Pons (tissue), 1 donor: ENCODE data around the gene ARHGEF28.

Experiments
- DNase-seq: peaks from one replicate; pipeline ENCODE4 v3.0.0-alpha.2; 2016; ENCODE audit warnings: low spot score

The ARHGEF28 gene

DNA sequence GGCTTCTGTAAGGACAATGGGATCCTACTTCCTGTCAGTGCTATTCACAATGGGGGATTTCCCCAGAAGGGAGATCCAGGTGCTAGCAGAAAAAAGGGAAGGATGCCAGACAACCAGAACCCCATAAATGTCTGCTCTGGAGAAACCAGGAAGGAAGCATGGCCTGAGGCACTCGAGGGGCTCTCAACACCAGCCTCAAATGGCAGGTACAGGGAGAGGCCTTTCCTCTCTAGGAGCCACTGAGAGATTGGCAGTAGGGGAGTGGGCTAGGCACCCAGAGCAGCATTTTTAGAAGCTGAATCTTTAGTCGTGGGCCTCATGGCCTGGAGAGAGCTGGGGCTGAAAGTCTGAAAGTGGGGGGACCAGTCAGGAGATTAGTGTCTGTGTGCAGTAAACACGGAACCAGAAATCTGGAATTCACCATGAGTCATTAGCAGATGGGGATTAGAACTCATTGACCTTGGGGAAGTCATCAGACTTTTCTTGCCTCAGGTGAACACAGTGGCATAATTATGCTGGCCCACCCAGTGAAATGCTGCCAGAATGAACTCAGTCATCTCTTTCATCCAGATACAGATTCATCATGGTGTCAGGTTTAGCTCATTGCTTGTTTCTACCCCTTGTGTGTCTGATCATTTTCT, 28.3 kb downstream of the ARHGEF28 start:
- DNase-seq: no peak

DNA sequence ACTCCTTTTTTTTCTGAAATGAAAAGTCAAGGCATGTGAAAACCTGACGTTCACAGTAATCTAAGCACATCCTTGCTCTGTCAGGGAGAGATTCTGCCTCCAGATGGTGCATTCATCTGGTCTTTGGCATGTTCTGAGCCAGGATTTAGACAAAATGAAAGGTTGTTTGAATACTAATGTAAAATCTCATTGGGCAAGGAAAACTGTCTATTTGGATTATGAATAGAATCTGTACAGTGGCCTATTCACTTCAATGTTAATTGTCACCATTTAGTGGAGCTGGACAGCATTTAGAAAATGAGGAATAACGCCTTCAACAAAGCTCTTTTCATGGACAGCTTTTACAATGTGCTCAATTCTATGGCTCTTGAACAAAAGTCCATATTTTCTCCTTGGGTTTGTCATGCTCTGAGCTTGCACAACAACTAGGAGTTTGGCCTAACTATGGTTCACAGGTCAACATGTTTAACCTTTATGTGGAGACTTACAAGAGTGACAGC, 28.9 kb downstream of the ARHGEF28 start:
- peak; percentile 97 for DNase-seq

DNA sequence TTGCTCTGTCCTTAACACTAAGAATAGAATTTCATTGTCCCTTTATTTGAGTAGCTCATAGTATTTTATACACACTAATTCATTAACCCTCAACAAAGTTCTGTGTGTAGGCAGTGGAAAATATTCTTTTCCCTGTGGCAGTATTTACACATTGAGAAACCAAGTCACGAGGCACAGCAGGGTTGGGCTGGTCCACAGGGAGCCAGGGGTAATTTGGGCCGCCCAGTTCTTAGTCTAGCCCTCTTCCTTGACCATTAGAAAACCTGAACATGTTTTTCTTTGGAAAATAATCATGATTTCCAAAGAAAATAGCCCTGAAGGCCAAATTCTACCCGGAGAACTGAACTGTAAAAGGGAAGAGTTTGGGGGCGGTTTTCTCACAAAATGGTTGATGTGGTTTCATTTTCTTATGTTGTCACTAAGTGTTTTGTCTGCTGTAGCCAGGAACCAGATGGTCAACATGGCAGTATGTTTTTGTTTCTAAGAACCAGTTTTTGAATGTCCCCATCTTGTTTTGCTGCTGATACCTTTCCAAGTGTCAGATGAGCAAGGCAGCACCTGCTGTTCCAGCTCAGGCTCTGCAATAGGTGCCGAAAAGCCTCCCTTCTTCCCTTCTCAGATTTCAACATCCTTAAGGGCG, 29.6 kb downstream of the ARHGEF28 start:
- DNase-seq: no peak

DNA sequence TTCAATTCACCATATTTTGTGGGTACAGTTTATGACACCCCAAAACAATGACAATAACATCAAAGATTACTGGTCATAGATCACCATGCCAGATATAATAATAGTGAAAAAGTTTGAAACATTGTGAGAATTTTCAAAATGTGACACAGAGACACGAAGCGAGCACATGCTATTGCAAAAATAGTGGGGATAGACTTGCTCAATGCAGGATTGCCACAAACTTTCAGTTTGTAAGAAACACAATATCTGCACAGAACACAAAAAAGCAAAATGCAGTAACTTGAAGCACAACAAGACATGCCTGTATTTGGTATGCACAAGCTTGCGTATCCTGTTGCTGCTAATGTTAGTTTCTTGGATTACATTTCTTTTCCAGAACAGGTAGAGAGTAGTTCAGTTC, 35.8 kb downstream of the ARHGEF28 start:
- no peak for DNase-seq

DNA sequence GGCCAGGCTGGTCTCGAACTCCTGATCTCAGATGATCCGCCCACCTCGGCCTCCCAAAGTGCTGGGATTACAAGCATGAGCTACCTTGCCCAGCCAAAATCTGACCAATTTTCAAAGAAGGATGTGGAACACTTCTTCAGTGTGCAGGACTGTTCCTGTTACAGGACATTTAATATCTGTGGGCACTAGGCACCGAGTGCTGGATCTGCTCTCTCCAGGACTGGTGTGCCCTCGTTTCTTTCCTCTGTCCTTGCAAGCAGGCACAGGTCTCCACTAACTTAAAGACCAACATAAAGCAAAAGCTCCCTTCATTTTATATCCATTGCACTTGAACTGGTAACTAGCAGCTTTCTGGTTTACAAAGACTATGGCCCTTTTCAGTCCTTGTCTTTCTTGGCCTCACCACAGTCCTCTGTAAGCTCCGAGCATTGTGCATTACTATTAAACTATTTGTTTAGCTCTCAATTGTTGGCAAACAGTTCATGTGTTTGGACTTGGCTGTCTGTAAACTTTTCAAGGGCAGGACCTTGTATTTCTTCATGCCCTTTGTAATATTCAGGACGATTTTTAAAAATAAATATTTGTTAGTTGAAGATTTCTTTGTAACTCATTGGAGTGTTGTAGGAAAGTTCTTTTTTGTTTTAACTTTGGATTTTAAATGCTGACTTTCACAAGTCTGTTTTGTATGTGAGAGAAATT, 37.3 kb downstream of the ARHGEF28 start:
- DNase-seq: no peak

DNA sequence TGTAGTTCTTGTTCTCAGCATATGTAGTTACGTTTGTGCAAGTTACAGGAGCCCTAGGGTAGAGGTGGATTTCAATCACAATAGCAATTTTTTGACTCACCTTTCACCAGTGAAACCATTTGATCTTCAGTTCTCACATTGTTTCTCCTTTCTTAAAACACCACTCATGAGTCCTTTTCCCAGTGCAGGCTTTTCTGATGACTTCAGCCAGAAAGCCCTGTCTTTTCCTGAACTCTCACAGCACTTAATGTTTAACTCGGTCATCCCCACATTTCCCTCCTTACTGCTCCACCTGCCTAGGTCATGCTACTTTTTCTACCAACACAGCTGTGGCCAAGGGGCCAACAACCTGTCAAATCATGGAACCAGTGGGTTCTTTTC, 37.9 kb downstream of the ARHGEF28 start:
- no peak for DNase-seq

DNA sequence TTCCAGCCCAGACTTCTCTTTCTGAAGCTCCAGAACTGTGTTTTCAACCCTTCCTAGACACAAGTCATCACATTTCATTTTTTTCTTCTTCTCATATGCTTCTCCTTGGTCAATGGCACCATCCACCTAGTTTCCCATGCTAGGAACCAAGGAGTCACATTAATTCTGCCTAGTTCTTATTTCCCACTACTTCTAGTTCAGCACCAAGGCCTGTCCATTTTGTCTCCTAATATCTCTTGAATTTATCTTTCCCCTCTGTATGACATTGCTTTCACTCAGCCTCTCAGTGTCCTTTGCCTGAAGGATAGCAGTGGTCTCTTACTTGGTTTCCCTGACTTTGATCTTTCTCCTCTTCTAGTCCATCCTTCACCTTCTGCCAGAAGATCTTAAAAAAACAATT, 38.8 kb downstream of the ARHGEF28 start:
- DNase-seq: no peak

DNA sequence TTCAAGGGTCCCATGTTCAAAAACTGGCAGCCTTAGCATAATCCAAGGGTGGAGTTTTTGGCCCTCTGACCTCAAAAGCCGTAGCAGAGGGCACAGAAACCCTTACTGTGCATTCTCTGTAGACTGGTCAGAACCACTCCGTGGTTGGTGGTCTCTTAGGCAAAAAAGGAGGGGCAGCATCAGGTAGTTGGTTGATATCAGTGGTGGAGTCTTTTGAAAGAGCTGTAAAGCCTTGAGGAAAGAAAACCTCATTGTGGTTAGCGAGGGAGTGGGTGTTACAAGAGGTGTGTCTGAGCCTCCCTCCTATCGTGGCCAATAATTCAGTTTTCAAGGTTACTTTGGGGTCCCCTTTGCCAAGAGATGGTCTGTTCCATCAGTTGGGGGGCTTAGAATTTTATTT, 40.9 kb downstream of the ARHGEF28 start:
- no peak for DNase-seq

DNA sequence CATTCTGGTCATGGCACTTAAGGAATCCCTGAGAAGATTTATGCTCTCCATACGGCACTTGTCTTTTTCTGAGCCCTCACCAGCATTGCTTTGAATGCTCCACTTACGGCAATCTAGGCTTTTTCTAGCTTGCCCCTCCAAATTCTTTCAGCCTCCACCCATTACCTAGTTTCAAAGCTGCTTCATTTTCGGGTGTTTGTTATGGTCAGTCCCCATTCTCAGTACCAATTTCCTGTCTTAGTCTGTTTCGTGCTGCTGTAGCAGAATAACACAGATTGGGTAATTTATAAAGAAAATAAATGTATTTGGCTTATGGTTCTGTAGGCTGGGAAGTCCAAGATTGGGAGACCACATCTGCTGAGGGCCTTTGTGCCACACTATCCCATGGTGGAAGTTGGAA, 42.0 kb downstream of the ARHGEF28 start:
- no peak for DNase-seq

DNA sequence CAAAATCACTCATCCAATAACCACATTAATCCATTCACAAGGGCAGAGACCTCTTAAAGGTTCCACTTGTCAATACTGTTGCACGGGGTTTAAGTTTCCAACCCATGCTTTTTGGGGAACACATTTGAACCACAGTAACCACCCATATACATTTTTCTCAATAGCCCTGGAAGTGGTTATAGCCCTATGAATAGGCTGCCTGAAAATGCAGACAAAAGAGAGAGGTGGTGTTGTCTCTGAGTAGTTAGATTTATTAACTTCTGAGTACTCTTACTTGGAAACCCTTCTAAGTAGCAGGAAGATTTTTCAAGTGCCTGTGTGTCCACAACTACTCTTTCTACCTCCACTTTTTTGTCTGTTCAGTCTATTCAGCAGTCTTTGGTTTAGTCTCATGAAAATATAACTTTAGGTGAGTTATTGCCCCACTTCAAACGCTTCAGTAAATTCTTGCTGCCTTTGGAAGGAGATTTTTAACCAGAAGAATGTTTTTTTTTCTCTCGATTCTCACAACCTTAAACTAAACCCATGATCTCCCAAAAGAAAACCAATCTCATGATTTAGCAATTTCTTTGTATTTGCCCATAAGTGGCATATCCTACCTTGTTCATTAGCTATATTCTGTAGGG, 42.6 kb downstream of the ARHGEF28 start:
- no peak for DNase-seq

DNA sequence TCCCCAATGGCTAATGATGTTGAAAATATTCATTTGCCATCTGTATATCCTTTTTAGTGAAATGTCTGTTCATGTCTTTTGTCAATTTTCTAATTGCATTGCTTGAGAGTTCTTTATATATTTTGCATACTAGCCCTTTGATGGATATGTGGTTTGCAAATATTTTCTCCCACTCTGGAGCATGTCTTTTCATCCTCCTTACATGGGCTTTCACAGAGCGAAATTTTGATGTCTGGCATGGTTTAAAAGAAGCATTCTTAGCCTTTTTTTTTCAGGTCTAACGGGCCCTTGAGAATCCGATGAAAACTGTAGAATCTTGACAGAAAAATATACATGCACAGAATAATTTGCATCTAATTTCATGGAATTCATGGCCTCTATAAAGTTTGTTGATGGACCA, 44.7 kb downstream of the ARHGEF28 start:
- DNase-seq: no peak

DNA sequence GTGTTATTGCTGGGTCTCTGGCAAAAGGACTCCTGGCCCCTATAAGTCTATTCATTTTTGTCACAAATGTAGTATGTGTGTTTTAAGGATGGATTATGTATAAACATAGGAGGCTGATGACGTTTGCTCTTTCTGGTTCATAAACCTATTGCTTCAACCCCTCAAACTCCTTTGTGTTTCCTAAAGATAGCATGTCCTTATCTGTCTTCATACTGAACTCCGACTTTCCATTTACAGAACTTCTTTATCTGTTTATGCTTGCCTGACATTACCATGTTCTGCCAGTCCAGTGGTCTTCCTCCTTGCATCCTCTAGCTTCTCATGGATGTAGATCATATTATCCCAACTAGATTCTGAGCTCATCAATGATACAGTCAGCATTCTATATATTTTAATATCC, 46.1 kb downstream of the ARHGEF28 start:
- no peak for DNase-seq

DNA sequence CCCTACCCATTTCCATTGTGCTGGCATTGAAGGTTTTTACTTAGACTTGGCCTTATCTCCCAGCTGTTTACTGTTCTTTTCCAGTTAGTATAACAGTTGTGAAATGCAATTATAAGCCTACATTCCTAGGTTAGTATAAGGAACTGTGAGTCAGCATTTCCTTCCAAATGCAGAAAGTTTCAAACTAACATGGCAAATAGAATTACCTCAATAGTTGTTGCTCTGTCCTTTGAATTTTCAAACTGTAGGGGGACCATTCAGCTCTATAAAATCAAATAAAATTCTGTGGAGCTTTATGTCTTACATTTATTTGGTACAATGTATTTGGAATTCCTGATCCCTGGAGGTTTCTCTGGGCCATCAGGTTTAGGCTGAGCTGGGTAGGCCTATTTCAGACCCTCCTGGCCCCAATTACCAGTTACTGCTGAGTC, 47.2 kb downstream of the ARHGEF28 start:
- DNase-seq: no peak

DNA sequence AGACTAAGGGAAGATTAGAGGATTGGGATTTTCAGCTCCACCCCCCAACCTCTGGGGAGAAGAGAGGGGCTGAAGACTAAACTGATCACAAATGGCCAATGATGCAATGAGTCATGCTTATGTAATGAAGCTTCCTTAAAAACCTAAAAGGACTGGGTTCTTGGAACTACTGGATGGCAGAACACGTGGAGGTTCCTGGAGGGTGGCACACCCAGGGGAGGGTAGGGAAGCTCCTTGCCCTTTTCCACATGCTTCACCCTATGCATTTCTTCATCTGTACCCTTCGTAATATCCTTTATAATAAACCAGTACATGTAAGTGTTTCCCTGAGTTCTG, 48.6 kb downstream of the ARHGEF28 start:
- DNase-seq: no peak

DNA sequence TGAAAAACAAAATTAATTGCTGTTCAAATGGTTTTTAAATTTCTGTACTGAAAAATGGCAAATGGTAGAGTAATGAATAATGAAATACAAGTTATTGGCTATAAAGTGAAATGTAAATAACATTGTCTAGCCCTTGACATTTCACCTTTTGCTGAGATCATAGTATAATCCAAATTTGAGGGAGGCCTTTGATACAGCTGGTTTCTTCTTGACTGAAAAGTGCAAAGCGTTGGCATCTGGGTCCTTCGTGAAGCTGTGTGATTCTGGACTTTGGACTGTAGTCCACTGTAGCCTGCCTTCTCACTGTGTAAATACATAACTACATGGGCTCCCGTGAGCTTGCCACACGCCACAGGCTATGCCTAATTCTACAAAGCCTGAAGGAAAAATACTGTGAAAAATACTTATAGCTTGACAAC, 52.3 kb downstream of the ARHGEF28 start:
- DNase-seq: no peak

DNA sequence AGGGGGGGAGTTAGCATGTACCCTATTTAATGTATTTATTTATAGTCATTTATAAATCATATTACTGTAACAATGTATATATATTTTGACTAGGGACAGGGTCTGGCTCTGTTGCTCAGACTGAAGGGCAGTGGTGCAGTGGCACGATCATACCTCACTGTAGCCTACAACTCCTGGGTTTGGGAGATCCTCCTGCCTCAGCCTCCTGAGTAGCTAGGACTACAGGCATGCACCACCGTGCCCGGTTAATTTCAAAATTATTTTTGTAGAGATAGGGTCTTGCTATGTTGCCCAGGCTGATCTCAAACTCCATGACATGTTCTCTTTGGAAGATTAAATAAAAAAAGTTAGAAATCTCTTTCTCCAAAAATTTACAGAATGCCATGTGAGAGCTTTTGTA, 52.8 kb downstream of the ARHGEF28 start:
- DNase-seq: no peak

DNA sequence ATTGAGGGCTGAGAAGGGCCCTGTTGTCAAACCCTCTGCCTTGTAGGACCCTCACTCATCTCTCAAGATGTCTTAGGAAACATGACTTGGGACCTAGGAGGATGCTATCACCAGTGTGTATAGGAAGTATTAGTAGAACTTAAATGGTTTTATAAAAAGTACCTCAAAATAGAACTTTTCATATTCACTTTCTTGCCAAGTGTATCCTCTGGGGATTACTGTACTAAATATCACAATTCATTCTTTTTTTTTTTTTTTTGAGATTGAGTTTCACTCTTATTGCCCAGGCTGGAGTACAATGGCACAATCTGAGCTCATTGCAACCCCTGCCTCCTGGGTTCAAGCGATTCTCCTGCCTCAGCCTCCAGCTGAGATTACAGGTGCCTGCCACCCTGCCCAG, 56.2 kb downstream of the ARHGEF28 start:
- DNase-seq: no peak

DNA sequence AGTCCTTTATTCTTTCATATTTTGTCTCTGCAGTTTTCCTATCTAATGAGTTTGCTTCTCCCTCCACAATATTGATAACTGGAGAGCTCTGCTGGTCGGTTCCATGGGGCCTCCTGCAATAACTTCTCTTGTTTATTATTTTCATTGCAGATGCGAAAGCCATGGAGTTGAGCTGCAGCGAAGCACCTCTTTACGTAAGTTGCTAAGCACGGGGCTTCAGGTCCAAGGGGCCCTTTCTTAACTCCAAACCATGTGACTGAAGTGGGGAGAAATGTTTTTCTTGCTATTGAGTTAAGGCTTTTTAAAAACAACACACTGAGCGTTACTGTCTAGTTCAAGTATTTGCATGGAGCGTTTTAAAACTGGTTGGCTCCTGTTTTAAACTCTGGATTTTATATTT, 58.7 kb downstream of the ARHGEF28 start:
- no peak for DNase-seq

DNA sequence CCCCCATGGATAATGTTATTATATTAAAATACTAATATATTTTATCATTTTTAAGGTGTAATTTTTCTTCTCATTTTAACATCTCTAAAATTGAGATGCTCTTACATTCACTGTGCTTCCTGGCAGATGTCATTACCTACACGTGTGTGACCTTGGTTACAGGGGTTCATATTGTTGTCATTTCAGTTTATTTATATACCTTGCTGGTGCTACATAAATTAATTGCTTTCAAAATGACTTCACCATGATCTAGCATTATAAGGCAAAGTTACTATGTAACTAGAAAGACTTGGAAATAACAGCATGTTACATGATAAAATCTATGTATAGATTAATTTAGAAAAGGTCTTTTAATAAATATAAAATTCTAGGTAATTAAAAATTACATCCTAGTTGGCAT, 60.9 kb downstream of the ARHGEF28 start:
- no peak for DNase-seq

DNA sequence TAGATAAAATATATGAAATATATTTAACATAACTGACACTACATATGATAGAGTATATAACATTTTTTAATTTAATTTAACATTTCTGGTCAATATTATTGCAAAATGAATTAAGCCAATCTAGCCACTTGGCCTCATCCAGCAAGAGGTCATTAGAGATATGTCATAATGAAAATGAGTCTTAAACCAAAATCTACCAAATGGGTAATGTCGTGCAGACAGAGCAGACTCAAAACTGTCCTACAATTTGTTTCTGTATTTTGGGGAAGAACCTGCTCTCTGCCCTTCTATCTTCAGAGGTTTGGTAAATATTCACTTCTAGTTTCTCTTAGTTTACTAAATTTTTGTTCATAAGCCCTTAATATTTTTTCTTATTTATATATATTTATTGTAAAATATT, 61.4 kb downstream of the ARHGEF28 start:
- DNase-seq: no peak

DNA sequence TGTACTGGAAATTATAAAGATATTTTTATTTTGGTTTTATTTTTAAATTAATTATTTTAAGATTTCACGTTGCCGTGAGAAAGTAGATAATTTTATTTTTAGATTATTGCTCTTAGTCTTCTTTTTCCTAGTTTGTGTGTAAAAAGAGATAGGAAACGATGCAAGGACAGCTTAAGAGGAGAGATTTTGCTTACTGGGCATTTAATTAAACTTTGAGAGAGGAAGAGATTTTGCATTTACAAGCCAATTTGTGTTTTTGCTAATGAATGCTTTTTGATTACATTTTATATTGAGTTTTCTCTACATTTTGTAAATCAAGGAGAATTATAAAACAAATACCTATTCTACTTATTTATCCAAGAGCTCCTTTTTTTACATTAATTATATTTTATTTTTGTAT, 64.0 kb downstream of the ARHGEF28 start:
- no peak for DNase-seq

DNA sequence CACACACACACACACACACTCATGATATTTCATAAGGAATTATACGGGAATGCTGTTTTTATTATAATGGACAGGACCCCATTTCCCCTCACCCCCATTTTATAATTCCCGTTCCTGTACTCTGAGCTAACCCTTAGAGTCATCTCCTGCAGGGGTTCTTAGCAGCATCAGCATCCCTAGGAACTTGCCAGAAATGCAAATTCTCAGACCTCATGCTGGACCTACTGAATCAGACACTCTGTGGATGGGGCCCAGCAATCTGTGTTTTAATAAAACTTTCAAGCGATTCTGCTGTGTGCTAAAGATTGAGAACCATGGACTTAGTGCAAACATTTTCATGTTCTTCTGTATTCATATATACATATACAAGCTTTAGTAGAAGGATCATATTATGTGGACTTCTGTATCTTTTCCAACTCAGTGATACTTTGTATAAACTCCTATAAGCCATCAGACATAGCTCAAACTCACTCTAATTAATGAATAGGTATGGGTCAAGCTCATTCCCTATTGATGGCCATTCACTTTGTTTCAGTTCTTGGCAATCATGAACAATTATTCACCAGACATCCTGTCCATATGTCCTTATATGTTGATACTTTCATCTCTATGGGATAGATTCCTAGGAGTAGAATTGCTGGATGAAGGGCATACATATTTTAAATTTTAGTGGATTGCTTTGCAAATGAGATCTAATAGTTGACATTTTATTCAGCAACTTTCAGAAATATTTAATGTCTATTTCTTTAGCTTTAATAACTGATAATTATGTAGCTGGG, 65.5 kb downstream of the ARHGEF28 start:
- no peak for DNase-seq
